Measurements from ENCODE around the gene RBM10.

The RBM10 gene

DNA sequence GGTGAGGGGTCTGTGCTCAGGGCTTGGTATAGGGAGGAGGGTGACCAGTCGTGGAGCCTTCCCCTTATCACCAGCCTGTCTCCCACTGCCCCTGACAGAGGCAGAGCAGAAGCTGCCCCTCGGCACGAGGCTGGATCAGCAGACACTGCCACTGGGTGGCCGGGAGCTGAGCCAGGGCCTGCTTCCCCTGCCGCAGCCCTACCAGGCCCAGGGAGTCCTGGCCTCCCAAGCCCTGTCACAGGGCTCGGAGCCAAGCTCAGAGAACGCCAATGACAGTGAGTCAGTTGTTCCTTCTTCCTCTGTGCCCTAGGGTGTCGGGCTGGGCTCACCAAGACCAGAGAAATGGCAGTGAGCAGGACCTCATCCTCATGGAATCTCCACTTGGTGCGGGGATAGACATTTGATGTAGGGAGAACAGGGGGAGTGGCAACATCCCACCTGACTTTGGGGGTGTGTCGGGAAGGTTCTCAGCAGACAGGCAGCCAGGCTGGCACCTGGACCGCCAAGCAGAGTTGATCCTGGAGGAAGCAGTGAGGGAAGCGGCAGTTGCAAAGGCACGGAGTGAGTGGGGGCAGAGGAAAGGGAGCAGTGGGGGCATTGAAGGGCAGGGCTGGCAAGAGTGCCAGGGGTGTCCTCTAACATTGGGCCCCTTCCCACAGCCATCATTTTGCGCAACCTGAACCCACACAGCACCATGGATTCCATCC lies 34.4 kb downstream of the RBM10 start:
- Mint-ChIP-seq H3K4me1 (peaks cover 14% of the 10 kb centered on the region), H3K36me3 (peaks cover 72% of the 10 kb centered on the region), H3K4me3 (no peak overlapping the region), H3K9me3 (no peaks in the 10 kb centered on the region), H3K27ac (peak overlapping the region; percentile 32)
- DNase-seq (ENCODE audit: low spot score in 2 of 2): no peak
- no peak for ATAC-seq

DNA sequence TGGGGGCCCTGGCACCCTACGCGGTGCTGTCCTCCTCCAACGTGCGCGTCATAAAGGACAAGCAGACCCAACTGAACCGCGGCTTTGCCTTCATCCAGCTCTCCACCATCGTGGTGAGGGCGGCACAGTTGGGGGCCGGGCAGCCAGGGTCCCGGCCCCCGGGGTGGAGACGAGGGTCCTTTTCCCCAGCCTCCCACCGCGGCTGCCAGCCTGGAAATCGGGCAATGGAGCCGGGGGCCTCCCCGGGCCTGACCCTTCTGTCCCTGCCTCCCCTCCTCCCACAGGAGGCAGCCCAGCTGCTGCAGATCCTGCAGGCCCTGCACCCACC lies 34.9 kb downstream of the RBM10 start:
- H3K4me1 Mint-ChIP-seq: peaks cover 14% of the 10 kb centered on the region

GRCh38 chrX:47180346-47180745 lies 35.3 kb downstream of the RBM10 start:
- peaks cover 14% of the 10 kb centered on the region for H3K4me1 Mint-ChIP-seq
- no peak overlapping the region for H3K4me3 Mint-ChIP-seq
- H3K27ac Mint-ChIP-seq: no peak overlapping the region
- H3K9me3 Mint-ChIP-seq: no peaks in the 10 kb centered on the region
- DNase-seq (ENCODE audit: low spot score in 2 of 2) (no peak), ATAC-seq (no peak)
- peaks cover 69% of the 10 kb centered on the region for H3K36me3 Mint-ChIP-seq

More for the DNA sequence above, 34.9 kb downstream of the RBM10 start:
- Mint-ChIP-seq H3K27ac (no peak overlapping the region), H3K36me3 (peaks cover 72% of the 10 kb centered on the region), H3K9me3 (no peaks in the 10 kb centered on the region), H3K4me3 (no peak overlapping the region)
- DNase-seq (ENCODE audit: low spot score in 2 of 2): no peak
- no peak for ATAC-seq

- Mint-ChIP-seq H3K27ac (peak overlapping the region; percentile 20), H3K4me3 (no peak overlapping the region), H3K9me3 (no peaks in the 10 kb centered on the region), H3K36me3 (peaks cover 69% of the 10 kb centered on the region), H3K4me1 (peaks cover 11% of the 10 kb centered on the region)
- DNase-seq (ENCODE audit: low spot score in 2 of 2): no peak
- ATAC-seq: no peak
Observed at GRCh38 chrX:47181301-47181700, 36.3 kb downstream of the RBM10 start.

DNA sequence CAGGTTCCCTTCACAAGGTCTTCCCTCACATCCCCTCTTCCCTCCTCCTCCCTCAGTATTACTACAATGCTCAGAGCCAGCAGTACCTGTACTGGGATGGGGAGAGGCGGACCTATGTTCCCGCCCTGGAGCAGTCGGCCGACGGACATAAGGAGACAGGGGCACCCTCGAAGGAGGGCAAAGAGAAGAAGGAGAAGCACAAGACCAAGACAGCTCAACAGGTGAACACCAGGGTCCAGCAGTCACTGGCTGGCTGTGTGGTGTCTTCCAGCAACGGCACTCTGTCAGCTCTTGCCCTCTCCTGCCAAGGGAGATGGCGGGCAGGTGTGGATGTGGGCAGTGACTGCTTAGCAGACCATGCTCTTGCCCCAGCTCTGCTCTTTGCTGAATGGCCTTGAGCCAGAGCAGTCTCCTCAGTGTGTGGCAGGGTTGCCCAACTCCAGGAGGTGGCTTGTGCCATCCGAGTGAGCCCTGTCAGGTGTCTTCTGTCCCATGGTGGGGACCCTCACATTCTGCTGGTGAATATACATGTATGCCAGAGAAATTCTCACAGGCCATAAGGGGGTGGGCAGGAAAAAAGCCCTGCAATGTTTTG lies 37.2 kb downstream of the RBM10 start:
- Mint-ChIP-seq H3K4me1 (peaks cover 5% of the 10 kb centered on the region), H3K27ac (peak overlapping the region; percentile 20), H3K36me3 (peaks cover 67% of the 10 kb centered on the region), H3K9me3 (no peaks in the 10 kb centered on the region), H3K4me3 (no peak overlapping the region)
- ATAC-seq (no peak), DNase-seq (ENCODE audit: low spot score in 2 of 2) (no peak)

DNA sequence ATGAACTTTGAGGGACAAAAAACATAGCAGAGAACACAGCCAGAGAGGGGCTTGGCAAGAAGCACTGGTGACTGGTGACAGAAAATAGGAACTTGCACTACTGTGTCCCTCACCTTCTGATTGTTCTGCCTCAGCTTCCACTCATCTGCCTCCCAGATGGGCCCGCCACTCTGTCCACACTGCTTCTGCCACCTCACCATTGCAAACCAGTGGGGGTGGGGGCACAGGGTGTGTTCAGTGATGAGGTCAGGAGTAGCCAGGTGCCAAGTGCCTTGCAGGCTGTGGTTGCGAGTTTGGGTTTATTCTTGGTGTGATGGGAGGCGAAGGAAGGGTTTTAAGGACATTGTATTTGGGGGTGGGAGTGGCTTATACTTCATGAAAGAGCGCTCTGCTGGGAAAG lies 39.5 kb downstream of the RBM10 start:
- no peak for DNase-seq (ENCODE audit: low spot score in 2 of 2)
- Mint-ChIP-seq H3K36me3 (peaks cover 49% of the 10 kb centered on the region), H3K4me1 (peaks cover 8% of the 10 kb centered on the region), H3K9me3 (no peaks in the 10 kb centered on the region), H3K27ac (no peak overlapping the region), H3K4me3 (no peak overlapping the region)
- ATAC-seq: no peak

DNA sequence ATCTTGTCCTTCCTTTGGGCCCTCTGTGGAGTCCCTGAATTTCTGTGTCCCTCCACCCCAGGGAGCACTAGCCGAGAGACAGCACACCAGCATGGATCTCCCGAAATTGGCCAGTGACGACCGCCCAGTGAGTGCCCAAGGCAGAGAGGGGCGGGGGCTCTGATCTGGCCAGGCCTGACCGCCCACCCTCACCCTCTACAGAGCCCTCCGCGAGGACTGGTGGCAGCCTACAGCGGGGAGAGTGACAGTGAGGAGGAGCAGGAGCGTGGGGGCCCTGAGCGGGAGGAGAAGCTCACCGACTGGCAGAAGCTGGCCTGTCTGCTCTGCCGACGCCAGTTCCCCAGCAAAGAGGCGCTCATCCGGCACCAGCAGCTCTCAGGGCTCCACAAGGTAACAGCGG lies 40.2 kb downstream of the RBM10 start:
- Mint-ChIP-seq H3K4me3 (no peak overlapping the region), H3K27ac (no peak overlapping the region), H3K36me3 (peaks cover 45% of the 10 kb centered on the region), H3K9me3 (no peaks in the 10 kb centered on the region), H3K4me1 (peaks cover 8% of the 10 kb centered on the region)
- DNase-seq (ENCODE audit: low spot score in 2 of 2) (no peak), ATAC-seq (no peak)

GRCh38 chrX:47186096-47186740 lies 41.2 kb downstream of the RBM10 start:
- Mint-ChIP-seq H3K27ac (no peak overlapping the region), H3K9me3 (no peaks in the 10 kb centered on the region), H3K36me3 (peaks cover 52% of the 10 kb centered on the region), H3K4me1 (peaks cover 16% of the 10 kb centered on the region), H3K4me3 (no peak overlapping the region)
- ATAC-seq (no peak), DNase-seq (ENCODE audit: low spot score in 2 of 2) (no peak)

GRCh38 chrX:47187106-47187677 lies 42.2 kb downstream of the RBM10 start:
- Mint-ChIP-seq H3K9me3 (no peaks in the 10 kb centered on the region), H3K27ac (no peak overlapping the region), H3K36me3 (peaks cover 51% of the 10 kb centered on the region), H3K4me1 (peaks cover 16% of the 10 kb centered on the region), H3K4me3 (no peak overlapping the region)
- ATAC-seq (no peak), DNase-seq (ENCODE audit: low spot score in 2 of 2) (no peak)

GRCh38 chrX:47189906-47190305 lies 44.9 kb downstream of the RBM10 start:
- Mint-ChIP-seq H3K27ac (no peak overlapping the region), H3K36me3 (peaks cover 44% of the 10 kb centered on the region), H3K4me3 (no peak overlapping the region)

GRCh38 chrX:47190445-47191269 lies 45.6 kb downstream of the RBM10 start:
- ATAC-seq (peak; percentile 90), DNase-seq (ENCODE audit: low spot score in 2 of 2) (peak; percentile 57 to 85)
- Mint-ChIP-seq H3K4me3 (peak overlapping the region; percentile 97), H3K9me3 (no peaks in the 10 kb centered on the region), H3K36me3 (peaks cover 42% of the 10 kb centered on the region), H3K4me1 (peaks cover 40% of the 10 kb centered on the region), H3K27ac (peak overlapping the region; percentile 99)

More at GRCh38 chrX:47189906-47190305, 44.9 kb downstream of the RBM10 start:
- no peak for DNase-seq (ENCODE audit: low spot score in 2 of 2)
- peaks cover 34% of the 10 kb centered on the region for H3K4me1 Mint-ChIP-seq
- no peaks in the 10 kb centered on the region for H3K9me3 Mint-ChIP-seq
- no peak for ATAC-seq

- H3K9me3 Mint-ChIP-seq: no peaks in the 10 kb centered on the region
- DNase-seq (ENCODE audit: low spot score in 2 of 2) (peak; percentile 14 to 65), ATAC-seq (peak; percentile 33)
- H3K27ac Mint-ChIP-seq: peak overlapping the region; percentile 99
- peak overlapping the region; percentile 97 for H3K4me3 Mint-ChIP-seq
- peaks cover 47% of the 10 kb centered on the region for H3K4me1 Mint-ChIP-seq
- H3K36me3 Mint-ChIP-seq: peaks cover 42% of the 10 kb centered on the region
Observed at GRCh38 chrX:47191331-47191730, 46.3 kb downstream of the RBM10 start.

DNA sequence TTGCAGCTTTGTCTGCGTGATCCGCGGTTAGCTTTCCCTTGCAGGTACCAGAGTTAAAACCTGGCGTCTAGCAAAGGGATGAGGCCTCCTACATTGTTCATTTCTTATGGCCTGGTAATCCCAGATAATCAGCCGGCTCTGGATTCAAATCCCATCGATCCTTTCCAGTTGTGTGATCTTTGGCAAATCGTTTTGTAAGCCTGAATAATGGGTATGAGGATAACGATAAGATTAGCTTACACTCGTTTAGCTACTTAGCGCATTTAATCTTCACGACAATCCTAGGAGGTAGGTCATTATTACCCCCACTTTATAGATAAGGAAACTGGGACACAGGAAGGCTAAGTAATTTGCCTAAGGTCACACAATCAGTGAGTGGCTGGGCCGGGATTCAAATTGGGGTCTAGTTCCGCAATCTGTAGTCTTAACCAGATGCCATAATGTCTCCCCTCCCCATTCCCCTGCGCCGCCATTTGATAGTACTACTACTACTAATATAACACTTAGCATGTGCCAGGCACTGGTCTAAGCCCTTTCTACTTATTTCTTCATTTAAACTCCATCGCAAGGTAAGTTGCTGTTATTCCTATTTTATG lies 46.9 kb downstream of the RBM10 start:
- peaks cover 53% of the 10 kb centered on the region for H3K4me1 Mint-ChIP-seq
- H3K36me3 Mint-ChIP-seq: peaks cover 42% of the 10 kb centered on the region
- peak overlapping the region; percentile 97 for H3K4me3 Mint-ChIP-seq
- no peaks in the 10 kb centered on the region for H3K9me3 Mint-ChIP-seq
- ATAC-seq: no peak
- no peak for DNase-seq (ENCODE audit: low spot score in 2 of 2)
- H3K27ac Mint-ChIP-seq: peak overlapping the region; percentile 99

GRCh38 chrX:47193475-47194193 lies 48.6 kb downstream of the RBM10 start, which contains the start of gene UBA1:
UBA1 (plus strand) TSS chrX:47193829; CDS start chrX:47198803, 4,974 bp downstream.
- peak; percentile 74 to 92 for DNase-seq (ENCODE audit: low spot score in 2 of 2)
- Mint-ChIP-seq H3K4me3 (peak within 1 kb of the TSS; percentile 97), H3K4me1 (peaks cover 55% of the 10 kb centered on the region), H3K27ac (peak within 1 kb of the TSS; percentile 97), H3K9me3 (no peaks in the 10 kb centered on the region), H3K36me3 (peaks cover 50% of the 10 kb centered on the region)
- peak; percentile 81 for ATAC-seq
